ENCODE measurements around the gene MYEOV. TPM values are rescaled to one million over a fixed set of nuclear protein-coding genes. Genes with fewer than 3 reads are reported as not detected.

MYEOV gene
- total and polyA plus RNA-seq, 4 donors, result 0.79 to 0.90 TPM; not detected in 2

DNA sequence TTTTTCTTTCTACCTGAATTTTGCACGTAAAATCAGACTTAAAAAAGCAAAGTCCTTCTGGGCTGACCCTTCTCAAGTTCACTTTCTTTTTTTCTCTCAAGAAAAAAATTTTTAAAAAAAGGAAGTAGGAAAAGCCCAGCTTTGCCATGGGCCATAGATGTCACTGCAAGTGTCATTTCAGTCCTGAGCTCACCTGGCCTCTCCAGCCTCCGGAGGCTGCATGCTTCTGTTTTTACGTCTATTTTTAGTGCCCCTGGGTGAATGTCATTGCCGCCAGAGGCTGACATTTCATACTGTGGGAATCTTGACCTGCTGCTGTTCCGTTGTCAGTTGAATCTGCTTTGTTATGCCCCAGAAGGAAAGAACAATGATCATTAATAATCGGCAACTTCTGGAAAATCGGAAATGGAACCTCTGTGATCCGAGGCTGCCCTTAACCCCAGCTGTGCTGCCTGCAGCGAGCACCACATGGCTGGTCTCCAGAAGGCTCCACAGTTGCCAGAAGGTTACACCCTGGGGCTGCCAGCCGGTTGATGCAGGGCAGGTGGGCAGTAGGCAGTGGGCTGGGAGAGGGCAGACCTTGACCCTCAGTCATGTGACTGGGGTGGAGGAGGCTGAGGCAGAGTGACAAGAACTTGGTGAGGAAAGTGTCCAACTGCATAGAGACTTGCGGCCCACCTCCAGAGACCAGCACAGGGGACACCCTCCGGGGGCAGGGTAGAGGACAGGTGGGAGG, 16.7 kb upstream of the MYEOV start:
- DNase-seq (ENCODE audit: low spot score), result no peak
- no peak overlapping the region for H3K4me3 ChIP-seq (ENCODE audit: low read depth in 1 of 3, low read length in 3 of 3)
- TF ChIP-seq, protein P1, sequence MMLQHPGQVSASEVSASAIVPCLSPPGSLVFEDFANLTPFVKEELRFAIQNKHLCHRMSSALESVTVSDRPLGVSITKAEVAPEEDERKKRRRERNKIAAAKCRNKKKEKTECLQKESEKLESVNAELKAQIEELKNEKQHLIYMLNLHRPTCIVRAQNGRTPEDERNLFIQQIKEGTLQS (IDR thresholded peaks at IDR 0.05), result no peak
- TF ChIP-seq RAD21 (IDR thresholded peaks at IDR 0.05) (no peak), FOXA1 (IDR thresholded peaks at IDR 0.05) (no peak)
- TF ChIP-seq, protein P2, sequence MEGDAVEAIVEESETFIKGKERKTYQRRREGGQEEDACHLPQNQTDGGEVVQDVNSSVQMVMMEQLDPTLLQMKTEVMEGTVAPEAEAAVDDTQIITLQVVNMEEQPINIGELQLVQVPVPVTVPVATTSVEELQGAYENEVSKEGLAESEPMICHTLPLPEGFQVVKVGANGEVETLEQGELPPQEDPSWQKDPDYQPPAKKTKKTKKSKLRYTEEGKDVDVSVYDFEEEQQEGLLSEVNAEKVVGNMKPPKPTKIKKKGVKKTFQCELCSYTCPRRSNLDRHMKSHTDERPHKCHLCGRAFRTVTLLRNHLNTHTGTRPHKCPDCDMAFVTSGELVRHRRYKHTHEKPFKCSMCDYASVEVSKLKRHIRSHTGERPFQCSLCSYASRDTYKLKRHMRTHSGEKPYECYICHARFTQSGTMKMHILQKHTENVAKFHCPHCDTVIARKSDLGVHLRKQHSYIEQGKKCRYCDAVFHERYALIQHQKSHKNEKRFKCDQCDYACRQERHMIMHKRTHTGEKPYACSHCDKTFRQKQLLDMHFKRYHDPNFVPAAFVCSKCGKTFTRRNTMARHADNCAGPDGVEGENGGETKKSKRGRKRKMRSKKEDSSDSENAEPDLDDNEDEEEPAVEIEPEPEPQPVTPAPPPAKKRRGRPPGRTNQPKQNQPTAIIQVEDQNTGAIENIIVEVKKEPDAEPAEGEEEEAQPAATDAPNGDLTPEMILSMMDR (IDR thresholded peaks at IDR 0.05; ENCODE audit: low read depth, low read length, missing input control), result no peak
- H3K27me3 ChIP-seq (ENCODE audit: control insufficient read depth in 4 of 4, insufficient read depth in 4 of 4, low read length in 3 of 4), result no peaks in the 10 kb centered on the region
- WGBS, result 67% methylated on average over 12 of the region's 12 CpGs
- no peak overlapping the region for H3K27ac ChIP-seq (ENCODE audit: low read depth in 1 of 2, low read length in 2 of 2)
- peaks cover 0 to 17% (median 8%) of the 10 kb centered on the region in 4 donors for H3K4me1 ChIP-seq (ENCODE audit: control insufficient read depth in 4 of 4, insufficient read depth in 4 of 4, low read length in 3 of 4)
- no peaks in the 10 kb centered on the region for H3K36me3 ChIP-seq (ENCODE audit: control insufficient read depth in 4 of 4, insufficient read depth in 3 of 4, low read depth in 1 of 4, low read length in 3 of 4)
- no peak overlapping the region for H3K9ac ChIP-seq (ENCODE audit: low read depth in 1 of 2, low read length in 2 of 2)
- no peaks in the 10 kb centered on the region for H3K9me3 ChIP-seq (ENCODE audit: control insufficient read depth in 4 of 4, low read length in 3 of 4)

DNA sequence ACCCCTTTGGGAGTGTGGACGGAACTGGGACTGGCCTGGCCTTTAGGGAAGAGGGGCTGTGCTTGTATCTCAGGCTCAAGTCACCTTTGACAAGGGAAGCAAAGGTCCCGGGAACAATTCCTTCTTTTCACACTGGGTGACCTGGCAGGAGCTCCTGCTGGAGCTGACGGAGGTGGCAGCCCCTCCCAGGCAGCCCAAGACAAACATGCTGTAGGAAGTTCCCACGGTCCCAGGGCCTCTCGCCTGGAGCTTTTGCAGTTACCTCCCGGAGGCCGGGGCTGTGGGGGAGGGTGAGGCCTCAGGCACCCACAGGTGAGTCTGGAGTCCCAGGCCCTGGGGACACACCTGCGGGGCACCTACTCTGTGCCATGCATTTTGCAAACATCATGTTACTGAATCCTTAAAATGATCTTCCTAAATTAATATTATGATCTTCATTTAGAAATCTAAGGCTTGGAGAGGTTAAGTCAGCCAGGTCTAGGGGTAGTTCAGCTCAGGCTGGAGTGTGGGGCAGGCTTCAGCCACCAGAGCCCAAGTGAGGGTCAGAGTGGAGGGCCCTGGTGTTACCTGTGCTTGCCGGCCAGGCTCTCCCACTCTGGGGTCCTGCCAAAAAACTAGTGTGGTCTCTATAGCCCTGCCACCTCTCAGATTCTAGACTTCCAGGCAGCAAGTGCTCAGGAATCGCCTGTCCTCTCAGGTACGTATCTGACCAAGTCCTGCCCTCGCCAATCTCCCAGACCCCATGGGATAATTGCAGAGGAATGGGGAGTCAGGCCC, 15.7 kb upstream of the MYEOV start:
- H3K9me3 ChIP-seq (ENCODE audit: control insufficient read depth in 4 of 4, low read length in 3 of 4), result no peaks in the 10 kb centered on the region
- no peak for DNase-seq (ENCODE audit: low spot score)
- peaks cover 0 to 11% (median 5%) of the 10 kb centered on the region in 4 donors for H3K4me1 ChIP-seq (ENCODE audit: control insufficient read depth in 4 of 4, insufficient read depth in 4 of 4, low read length in 3 of 4)
- no peaks in the 10 kb centered on the region for H3K36me3 ChIP-seq (ENCODE audit: control insufficient read depth in 4 of 4, insufficient read depth in 3 of 4, low read depth in 1 of 4, low read length in 3 of 4)
- no peak for TF ChIP-seq FOXA1 (IDR thresholded peaks at IDR 0.05)
- TF ChIP-seq, protein P3, sequence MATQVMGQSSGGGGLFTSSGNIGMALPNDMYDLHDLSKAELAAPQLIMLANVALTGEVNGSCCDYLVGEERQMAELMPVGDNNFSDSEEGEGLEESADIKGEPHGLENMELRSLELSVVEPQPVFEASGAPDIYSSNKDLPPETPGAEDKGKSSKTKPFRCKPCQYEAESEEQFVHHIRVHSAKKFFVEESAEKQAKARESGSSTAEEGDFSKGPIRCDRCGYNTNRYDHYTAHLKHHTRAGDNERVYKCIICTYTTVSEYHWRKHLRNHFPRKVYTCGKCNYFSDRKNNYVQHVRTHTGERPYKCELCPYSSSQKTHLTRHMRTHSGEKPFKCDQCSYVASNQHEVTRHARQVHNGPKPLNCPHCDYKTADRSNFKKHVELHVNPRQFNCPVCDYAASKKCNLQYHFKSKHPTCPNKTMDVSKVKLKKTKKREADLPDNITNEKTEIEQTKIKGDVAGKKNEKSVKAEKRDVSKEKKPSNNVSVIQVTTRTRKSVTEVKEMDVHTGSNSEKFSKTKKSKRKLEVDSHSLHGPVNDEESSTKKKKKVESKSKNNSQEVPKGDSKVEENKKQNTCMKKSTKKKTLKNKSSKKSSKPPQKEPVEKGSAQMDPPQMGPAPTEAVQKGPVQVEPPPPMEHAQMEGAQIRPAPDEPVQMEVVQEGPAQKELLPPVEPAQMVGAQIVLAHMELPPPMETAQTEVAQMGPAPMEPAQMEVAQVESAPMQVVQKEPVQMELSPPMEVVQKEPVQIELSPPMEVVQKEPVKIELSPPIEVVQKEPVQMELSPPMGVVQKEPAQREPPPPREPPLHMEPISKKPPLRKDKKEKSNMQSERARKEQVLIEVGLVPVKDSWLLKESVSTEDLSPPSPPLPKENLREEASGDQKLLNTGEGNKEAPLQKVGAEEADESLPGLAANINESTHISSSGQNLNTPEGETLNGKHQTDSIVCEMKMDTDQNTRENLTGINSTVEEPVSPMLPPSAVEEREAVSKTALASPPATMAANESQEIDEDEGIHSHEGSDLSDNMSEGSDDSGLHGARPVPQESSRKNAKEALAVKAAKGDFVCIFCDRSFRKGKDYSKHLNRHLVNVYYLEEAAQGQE (IDR thresholded peaks at IDR 0.05), result no peak
- TF ChIP-seq RXRA (IDR thresholded peaks at IDR 0.05), result no peak
- TF ChIP-seq NR2F2 (IDR thresholded peaks at IDR 0.05), result no peak
- no peaks in the 10 kb centered on the region for H3K27me3 ChIP-seq (ENCODE audit: control insufficient read depth in 4 of 4, insufficient read depth in 4 of 4, low read length in 3 of 4)
- H3K9ac ChIP-seq (ENCODE audit: low read depth in 1 of 2, low read length in 2 of 2), result no peak overlapping the region
- WGBS, result 78% methylated on average over 12 of the region's 12 CpGs
- no peak overlapping the region for H3K27ac ChIP-seq (ENCODE audit: low read depth in 1 of 2, low read length in 2 of 2)
- no peak overlapping the region for H3K4me3 ChIP-seq (ENCODE audit: low read depth in 1 of 3, low read length in 3 of 3)

DNA sequence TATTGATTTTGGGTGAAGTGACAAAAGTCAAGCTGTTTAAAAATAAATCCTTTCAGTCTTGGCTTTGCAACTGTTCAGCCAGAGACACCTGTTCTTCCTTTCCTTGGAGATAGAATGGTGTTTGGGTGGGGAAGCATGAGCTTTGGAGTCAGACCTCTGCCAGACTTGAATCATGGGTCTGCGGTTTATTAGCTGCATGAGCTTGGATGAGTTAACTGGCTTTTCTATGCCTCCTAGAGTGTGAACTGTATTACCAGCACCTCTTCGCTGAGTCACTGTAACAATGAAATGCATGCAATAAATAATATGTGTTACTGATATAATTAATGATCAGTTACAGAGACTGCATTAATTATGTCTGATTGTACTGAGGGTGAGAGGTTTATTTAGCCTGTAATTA, 13.5 kb upstream of the MYEOV start:
- no peak for DNase-seq (ENCODE audit: low spot score)
- 89% methylated on average over 2 of the region's 2 CpGs for WGBS
- Histone ChIP-seq H3K4me3 (ENCODE audit: low read depth in 1 of 3, low read length in 3 of 3) (no peak overlapping the region), H3K27me3 (ENCODE audit: control insufficient read depth in 4 of 4, insufficient read depth in 4 of 4, low read length in 3 of 4) (no peaks in the 10 kb centered on the region), H3K36me3 (ENCODE audit: control insufficient read depth in 4 of 4, insufficient read depth in 3 of 4, low read depth in 1 of 4, low read length in 3 of 4) (no peaks in the 10 kb centered on the region), H3K9me3 (ENCODE audit: control insufficient read depth in 4 of 4, low read length in 3 of 4) (no peaks in the 10 kb centered on the region), H3K27ac (ENCODE audit: low read depth in 1 of 2, low read length in 2 of 2) (no peak overlapping the region), H3K9ac (ENCODE audit: low read depth in 1 of 2, low read length in 2 of 2) (no peak overlapping the region), H3K4me1 (ENCODE audit: control insufficient read depth in 4 of 4, insufficient read depth in 4 of 4, low read length in 3 of 4) (no peaks in the 10 kb centered on the region)
- no peak for TF ChIP-seq JUND (IDR thresholded peaks at IDR 0.05)
- no peak for TF ChIP-seq GABPA (IDR thresholded peaks at IDR 0.05 in 1 of 2, conservative IDR thresholded peaks at IDR 0.05 in 1 of 2)
